IPS-NIHi7 (cell line): ENCODE data around the gene TMEM109.

Source experiments
- DNase-seq: peaks from one replicate; pipeline ENCODE4 v3.0.0; 2012; ENCODE audit warnings: mixed read lengths; ENCODE audit errors: extremely low spot score

Gene TMEM109

GRCh38 chr11:60910281-60910687 is 3.7 kb upstream of the TMEM109 start:
- DNase-seq: no peak

- no peak for DNase-seq
These were observed 3.1 kb upstream of the TMEM109 start for GRCh38 chr11:60910711-60911380.

- DNase-seq: no peak
These were observed 1.6 kb upstream of the TMEM109 start for GRCh38 chr11:60912223-60912850.

DNA sequence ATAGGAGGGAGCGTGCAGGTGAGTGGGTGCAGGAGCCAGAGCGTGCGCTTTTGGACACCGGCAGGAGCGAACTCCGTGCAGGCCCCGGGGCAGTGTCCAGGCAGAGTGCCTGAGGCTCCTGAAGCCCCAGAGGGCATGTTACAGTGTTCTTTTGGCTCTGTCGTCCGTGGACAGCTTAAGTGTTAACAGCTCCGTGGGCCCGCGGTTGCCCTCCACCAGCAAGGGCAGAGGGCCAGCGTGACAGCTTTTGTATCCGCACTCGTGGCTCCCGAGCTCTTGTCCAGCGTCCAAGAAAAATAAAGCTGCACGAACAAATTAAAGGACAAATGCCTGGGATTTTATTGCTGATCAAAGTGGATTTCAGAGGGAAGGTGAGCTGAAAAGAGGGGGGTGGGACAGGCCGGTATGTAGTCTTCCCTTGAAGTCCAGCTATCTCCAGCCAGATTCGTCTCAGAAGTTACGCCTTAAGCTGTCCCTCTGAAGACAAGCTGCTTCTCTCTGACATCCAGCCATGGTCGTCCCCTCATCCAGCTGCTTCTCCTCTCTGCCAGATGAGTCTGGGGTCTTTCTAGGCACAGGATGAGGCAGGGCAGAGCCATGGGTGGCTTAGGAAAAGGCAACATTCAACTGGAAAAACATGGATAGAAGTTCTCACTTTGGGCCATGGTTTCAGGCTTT is 968 bp upstream of the TMEM109 start:
- DNase-seq: no peak

GRCh38 chr11:60914633-60915247 is 782 bp downstream of the TMEM109 start:
- DNase-seq: peak; percentile 24

DNA sequence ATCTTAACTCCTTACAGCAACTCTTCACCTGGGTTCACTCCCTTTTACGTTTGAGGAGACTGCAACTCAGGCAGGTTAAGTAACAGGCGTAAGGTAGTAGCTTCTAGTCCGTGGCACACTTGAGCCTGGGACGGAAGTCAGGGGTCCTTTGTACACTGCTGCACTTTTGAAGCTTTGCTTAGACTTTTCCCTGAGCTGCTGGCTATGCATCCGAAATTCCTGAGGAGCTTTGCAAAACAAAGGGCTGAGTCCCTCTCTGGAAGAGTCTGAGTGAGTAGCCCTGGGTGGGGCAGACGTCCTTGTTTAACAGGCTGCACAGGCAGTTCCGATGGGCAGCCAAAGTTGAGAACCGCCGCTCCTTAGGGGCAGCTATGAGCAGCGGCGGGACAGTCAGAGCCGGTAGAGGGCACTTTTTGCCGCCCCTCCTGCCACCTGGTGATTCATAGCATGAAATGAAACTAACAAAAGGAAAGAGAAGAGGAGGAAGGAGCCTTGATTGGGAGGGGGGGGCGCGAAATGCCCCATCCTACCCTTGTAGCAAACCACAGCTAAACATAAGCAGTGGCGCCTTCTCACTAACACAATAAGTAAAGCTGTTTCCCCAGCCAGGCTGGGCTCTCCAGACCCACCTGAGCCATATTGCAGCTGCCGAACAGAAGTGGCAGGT is 1.4 kb downstream of the TMEM109 start:
- DNase-seq: peak; percentile 80

DNA sequence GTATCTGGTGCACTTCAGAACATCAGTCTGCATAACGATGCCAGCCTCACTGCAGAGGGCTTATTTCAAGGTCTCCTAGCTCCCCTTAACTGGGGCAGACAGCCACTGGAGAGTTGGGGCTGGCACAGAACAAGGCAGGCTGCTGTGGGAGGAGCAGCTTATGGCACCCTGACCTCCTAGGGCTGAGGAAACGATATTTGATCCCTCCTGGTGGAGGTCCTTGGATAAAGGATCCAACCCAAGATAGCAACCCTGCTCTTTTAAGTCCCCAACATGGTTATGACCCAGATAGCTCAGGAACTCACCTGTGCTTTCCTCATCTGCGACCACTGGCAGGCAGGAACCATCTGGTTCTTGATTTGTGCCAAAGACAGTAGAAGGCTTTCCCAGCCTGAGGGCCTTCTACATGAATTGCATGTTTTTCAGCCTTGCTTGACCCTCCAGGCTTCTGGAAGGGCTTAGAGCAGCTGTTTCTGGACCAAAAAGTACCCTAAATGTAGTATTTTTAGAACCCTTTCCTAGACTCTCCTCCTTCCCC is 2.8 kb downstream of the TMEM109 start:
- no peak for DNase-seq

GRCh38 chr11:60917267-60917666 is 3.3 kb downstream of the TMEM109 start:
- DNase-seq: no peak

DNA sequence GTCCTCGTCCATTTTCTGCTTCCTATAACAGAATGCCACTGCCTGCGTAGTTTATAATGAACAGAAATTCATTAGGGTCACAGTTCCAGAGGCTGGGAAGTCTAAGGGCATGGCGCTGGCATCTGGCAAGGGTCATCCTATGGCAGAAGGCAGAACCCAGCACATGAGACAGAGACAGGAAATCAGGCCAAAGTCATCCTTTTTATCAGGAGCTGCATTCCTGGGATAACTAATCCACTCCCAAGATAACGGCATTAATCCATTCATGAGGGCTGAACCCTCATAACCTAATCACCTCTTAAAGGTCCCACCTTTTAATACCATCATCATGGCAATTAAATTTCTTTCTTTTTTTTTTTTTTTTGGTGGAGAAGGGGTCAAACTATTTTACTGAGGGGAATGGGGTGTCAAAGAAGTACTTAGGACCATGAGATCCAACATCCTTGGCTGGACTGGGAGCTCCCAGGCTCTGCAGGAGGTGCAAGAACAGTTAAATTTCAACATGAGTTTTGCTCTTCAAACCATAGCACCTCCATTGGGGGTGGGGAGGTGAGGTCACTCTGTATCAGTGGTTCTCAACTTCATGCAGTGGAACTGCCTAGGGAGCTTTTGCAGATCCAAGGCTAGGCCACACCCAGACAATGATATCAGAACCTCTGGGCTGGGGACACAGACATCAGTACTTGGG is 4.4 kb downstream of the TMEM109 start:
- no peak for DNase-seq

- DNase-seq: no peak
These were observed 4.9 kb downstream of the TMEM109 start for GRCh38 chr11:60918939-60919265.

DNA sequence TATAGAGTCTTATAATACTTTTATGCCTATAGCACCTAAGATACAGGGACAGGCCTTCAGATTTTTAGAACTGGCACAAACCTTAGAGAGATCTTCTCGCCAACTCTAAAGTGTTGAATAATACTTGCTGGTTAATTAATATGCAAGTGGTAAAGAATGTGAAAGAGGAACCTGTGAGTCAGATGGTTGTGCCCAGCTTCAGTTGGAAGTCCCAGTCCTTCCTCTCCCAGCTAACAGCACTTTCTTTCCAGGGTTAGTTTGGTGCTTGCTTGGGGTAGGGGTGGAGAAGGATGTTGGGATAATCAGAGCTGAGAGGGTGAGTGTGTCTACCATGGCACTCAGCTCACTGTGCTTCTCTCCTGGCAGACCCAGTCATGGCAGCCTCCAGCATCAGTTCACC is 5.4 kb downstream of the TMEM109 start:
- DNase-seq: no peak

- DNase-seq: no peak
These were observed 6.0 kb downstream of the TMEM109 start for GRCh38 chr11:60919956-60920355.

DNA sequence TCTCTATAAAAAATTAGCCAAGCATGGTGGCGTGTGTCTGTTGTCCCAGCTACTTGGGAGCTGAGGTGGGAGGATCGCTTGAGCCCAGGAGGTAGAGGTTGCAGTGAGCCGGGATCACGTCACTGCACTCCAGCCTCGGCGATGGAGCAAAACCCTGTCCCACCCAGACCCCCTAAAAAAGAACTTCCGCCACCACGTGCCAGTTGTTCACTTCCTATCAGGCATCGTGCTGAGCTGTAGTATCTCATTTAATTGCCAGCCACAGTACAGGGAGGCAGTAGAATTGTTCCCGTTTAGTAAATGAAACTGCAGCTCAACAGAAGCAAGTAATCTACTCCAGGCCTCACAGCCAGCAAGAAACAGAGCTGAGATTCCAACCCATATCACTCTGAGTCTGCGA is 7.3 kb downstream of the TMEM109 start:
- DNase-seq: no peak

DNA sequence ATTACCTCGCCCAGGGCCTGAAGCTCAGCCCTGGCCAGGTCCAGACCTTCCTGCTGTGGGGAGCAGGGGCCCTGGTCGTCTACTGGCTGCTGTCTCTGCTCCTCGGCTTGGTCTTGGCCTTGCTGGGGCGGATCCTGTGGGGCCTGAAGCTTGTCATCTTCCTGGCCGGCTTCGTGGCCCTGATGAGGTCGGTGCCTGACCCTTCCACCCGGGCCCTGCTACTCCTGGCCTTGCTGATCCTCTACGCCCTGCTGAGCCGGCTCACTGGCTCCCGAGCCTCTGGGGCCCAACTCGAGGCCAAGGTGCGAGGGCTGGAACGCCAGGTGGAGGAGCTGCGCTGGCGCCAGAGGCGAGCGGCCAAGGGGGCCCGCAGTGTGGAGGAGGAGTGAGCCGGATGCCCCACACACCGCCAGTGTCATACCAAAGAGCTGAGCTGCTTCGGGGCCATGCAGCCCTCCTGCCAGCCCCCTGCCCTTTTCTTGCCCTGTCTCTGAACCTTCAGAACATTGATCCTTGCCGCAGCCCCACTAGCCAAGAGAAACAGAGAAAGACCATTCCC is 7.9 kb downstream of the TMEM109 start:
- no peak for DNase-seq

DNA sequence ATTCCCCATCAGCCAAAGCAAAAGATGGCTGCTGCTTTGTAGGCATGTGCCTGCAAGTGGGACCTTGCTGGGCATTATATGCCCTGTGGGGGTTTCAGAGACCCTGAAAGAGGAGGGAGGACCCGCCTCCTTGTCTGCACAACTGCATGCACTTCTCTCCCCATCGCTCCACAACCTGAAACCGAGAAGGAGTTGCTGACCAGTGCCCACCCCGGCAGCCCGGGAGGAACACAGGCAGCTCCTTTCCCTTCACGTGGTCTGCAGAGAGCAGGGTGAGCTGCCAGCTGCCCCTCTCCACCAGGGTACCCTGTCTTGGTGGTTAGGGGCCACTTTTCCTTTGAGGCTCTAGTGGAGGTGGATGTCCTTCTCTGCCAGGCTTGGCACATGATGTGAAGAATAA is 8.9 kb downstream of the TMEM109 start:
- no peak for DNase-seq

GRCh38 chr11:60923326-60923725 is 9.4 kb downstream of the TMEM109 start:
- DNase-seq: no peak

GRCh38 chr11:60923800-60924109 is 9.8 kb downstream of the TMEM109 start:
- no peak for DNase-seq

GRCh38 chr11:60924110-60924905 is 10.3 kb downstream of the TMEM109 start, which contains the start of gene TMEM132A:
Gene TMEM132A (plus strand): TSS chr11:60924460. CDS start chr11:60924634, 174 bp downstream.
- peak; percentile 94 for DNase-seq

DNA sequence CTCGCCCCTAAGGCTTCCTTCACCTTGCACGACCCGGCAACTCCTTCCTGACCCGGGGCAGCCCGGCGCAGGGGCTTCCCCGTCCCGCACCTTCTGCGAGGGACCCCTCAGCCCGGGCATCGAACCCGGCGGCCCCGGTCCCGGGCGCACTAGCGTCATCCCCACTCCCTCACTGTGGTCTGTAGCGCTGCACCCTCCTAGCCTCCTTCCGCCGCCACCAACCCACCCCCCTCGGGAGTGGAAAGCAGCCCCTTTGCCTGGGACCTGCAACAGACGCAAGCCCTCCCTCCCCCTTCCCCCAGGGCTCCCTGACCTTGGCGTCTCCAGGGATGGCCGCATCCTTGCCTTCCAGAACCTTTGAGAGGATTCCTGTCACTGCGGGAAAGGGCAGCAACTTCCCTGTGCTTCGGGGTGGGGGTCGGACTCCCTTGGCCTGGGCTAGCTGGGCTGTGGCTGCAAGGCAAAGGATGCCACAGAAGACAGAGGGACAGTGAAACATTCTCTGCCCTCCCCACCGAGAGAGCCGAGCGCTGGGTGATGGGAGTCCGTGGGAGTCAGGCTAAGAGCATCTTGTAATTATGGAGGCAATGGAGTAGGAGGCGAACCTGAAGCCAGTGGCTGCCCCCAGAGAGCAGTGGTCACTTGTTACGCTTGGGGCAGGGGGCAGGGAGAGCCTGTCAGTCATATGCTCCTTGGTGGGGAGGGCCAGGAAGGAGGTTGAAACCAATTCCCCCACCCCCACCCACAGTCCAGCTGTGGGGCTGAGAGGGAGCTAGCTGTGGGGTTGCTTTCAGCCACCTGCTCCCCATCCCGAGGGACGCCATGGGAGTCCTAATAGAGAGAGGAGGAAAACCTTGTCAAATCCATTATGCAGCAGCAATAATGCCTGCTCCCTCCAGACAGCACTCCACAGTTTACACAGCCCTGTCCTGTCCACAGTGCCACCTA is 11.2 kb downstream of the TMEM109 start:
- DNase-seq: peak; percentile 46
